ENCODE results near the gene C13orf46.
"Not testable (repeated sequence)": the region's sequence is repeated elsewhere in the genome, so short reads cannot be mapped to it uniquely, and the experiment has no call there.

Gene C13orf46

GRCh38 chr13:113973218-113974164, at the start of gene C13orf46:
Gene C13orf46 (minus strand): TSS chr13:113974076. CDS start chr13:113973997, 79 bp downstream.
- no peak for DNase-seq

- no peak for DNase-seq
Measured at GRCh38 chr13:114022876-114023275, 49.0 kb upstream of the C13orf46 start.

- DNase-seq, result no peak
Measured at GRCh38 chr13:114022309-114022669, 48.4 kb upstream of the C13orf46 start.

- no peak for DNase-seq
Measured at GRCh38 chr13:114021464-114022308, 47.8 kb upstream of the C13orf46 start.

GRCh38 chr13:114020750-114021463, 47.0 kb upstream of the C13orf46 start:
- no peak for DNase-seq

- not testable (repeated sequence) for DNase-seq
Measured at GRCh38 chr13:114020134-114020533, 46.3 kb upstream of the C13orf46 start.

- DNase-seq, result peak; percentile 9
Measured at GRCh38 chr13:114019367-114019766, 45.5 kb upstream of the C13orf46 start.

- DNase-seq, result no peak
Measured at GRCh38 chr13:114018461-114019055, 44.7 kb upstream of the C13orf46 start.

- DNase-seq, result no peak
Measured at GRCh38 chr13:114017966-114018365, 44.1 kb upstream of the C13orf46 start.

- DNase-seq, result peak; percentile 25
Measured at GRCh38 chr13:114017028-114017630, 43.3 kb upstream of the C13orf46 start.

GRCh38 chr13:114016321-114017027, 42.6 kb upstream of the C13orf46 start:
- no peak for DNase-seq

- DNase-seq, result no peak
Measured at GRCh38 chr13:114015969-114016295, 42.1 kb upstream of the C13orf46 start.

- no peak for DNase-seq
Measured at GRCh38 chr13:114015111-114015968, 41.5 kb upstream of the C13orf46 start.

- DNase-seq, result no peak
Measured at GRCh38 chr13:114013952-114014629, 40.2 kb upstream of the C13orf46 start.

GRCh38 chr13:114013336-114013735, 39.5 kb upstream of the C13orf46 start:
- no peak for DNase-seq

- no peak for DNase-seq
Measured at GRCh38 chr13:114012921-114013320, 39.0 kb upstream of the C13orf46 start.

GRCh38 chr13:114012141-114012540, 38.3 kb upstream of the C13orf46 start:
- no peak for DNase-seq

GRCh38 chr13:114011226-114011625, 37.4 kb upstream of the C13orf46 start:
- DNase-seq, result no peak

- DNase-seq, result no peak
Measured at GRCh38 chr13:114010401-114011101, 36.7 kb upstream of the C13orf46 start.

All from EL (cell line).